Esophagus muscularis mucosa (tissue), 3 donors: ENCODE results near the gene ZBTB32.

ENCODE experiments used
- POLR2A ChIP-seq: fragments of 450-650 bp; IDR thresholded peaks from one replicate; pipeline ENCODE4 v1.6.1; 2017; ENCODE audit warnings: antibody characterized with exemption, moderate library complexity, mild to moderate bottlenecking, low read depth
- TF ChIP-seq, protein P1 (sequence below), 3 experiments: fragments of 200-600 bp in 2 of 3; fragments of 450-650 bp in 1 of 3; sonication (generic) in 2 of 3; IDR thresholded peaks; one replicate each; pipeline ENCODE4 v1.5.1; 2017 to 2019; ENCODE audit warnings: antibody characterized with exemption in 3 of 3, mild to moderate bottlenecking in 2 of 3, moderate library complexity in 1 of 3

DNA sequence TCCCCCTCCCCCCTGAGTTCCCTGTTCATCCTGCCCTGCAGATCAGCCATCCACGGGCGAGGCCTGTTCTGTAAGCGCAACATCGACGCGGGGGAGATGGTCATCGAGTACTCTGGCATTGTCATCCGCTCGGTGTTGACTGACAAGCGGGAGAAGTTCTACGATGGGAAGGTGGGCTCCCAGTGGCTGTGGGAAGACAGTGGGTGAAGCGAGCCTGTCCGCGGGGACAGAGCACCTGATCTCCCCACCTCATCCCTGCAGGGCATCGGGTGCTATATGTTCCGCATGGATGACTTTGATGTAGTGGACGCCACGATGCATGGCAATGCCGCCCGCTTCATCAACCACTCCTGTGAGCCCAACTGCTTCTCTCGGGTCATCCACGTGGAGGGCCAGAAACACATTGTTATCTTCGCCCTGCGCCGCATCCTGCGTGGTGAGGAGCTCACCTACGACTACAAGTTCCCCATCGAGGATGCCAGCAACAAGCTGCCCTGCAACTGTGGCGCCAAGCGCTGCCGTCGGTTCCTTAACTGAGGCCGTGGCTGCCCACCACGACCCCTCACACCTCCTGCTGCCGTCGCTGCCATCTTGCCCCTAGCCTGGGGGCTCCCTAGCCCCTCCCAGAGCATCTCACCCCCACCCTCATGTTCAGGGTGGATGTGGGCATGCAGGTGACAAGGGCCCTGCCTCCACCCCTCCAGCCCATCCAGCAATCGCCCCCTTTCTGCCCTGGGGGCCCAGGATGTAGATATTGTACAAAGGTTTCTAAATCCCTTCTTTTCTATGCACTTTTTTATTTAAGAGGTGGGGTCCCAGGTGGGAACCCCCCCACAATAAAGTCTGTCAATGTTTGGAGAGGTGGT, 33.9 kb downstream of the ZBTB32 start:
- no peak for TF ChIP-seq POLR2A
- TF ChIP-seq, protein P1, sequence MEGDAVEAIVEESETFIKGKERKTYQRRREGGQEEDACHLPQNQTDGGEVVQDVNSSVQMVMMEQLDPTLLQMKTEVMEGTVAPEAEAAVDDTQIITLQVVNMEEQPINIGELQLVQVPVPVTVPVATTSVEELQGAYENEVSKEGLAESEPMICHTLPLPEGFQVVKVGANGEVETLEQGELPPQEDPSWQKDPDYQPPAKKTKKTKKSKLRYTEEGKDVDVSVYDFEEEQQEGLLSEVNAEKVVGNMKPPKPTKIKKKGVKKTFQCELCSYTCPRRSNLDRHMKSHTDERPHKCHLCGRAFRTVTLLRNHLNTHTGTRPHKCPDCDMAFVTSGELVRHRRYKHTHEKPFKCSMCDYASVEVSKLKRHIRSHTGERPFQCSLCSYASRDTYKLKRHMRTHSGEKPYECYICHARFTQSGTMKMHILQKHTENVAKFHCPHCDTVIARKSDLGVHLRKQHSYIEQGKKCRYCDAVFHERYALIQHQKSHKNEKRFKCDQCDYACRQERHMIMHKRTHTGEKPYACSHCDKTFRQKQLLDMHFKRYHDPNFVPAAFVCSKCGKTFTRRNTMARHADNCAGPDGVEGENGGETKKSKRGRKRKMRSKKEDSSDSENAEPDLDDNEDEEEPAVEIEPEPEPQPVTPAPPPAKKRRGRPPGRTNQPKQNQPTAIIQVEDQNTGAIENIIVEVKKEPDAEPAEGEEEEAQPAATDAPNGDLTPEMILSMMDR (IDR thresholded peaks at IDR 0.05): no peak
